MV-4-11 (cell line): Measurements from ENCODE around the gene LRRC30.
"Not testable (repeated sequence)": the region's sequence is repeated elsewhere in the genome, so short reads cannot be mapped to it uniquely, and the experiment has no call there.

Experiments
- DNase-seq: peaks from one replicate; lab custom pipeline; 2025; lab: John Stamatoyannopoulos, UW

The LRRC30 gene

DNA sequence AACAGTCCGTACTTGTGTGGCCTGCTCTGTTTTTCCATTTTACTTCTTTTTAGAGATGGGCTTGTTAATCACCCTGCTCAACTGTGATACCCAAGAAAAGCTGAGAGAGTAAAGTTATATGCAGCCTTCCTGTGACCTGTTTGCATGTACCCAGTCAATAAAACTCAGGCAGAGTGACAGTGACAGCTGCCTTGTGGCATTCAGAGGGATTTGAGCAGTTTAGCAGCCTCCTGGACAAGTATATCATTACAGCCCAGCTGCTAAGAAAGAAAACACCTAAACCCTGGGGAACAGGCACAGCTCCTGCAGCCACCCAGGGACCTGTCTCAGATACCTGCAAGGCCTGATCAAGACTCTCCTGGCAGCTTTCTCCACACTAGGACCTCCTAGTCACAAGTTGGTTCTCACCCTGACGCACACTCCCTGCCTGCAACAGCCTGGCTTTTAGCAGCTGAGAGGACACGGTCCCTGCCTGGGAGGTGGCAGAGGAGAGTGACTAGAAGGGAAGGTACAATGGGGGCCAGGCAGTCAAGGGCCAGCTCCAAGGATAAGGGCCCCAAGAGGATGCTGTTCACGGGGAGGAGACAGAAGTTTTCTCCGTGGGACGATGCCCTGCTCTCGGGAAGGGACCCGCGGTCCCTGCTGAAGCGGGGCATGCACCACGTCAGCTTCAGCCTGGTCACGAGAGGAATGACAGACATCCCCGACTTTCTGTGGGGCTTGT, at the start of gene LRRC30:
Gene LRRC30 (plus strand): TSS at position 464 of the 724 bp plus-strand sequence. CDS start 50 bp downstream, at position 514.
- no peak for DNase-seq

DNA sequence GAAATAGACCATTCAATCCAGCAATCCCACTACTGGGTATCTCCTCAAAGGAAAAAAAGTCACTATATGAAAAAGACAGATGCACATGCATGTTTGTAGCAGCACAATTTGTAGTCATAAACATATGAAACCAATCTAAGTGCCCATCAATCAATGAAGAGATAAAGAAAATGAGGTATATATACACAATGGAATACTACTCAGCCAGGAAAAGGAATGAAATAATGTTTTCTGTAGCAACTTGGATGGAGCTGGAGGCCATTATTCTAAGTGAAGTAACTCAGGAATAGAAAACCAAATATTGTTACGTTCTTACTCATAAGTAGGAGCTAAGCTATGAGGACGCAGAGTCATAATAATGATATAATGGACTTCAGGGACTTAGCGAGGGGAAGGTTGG, 45.2 kb upstream of the LRRC30 start:
- DNase-seq = no peak

DNA sequence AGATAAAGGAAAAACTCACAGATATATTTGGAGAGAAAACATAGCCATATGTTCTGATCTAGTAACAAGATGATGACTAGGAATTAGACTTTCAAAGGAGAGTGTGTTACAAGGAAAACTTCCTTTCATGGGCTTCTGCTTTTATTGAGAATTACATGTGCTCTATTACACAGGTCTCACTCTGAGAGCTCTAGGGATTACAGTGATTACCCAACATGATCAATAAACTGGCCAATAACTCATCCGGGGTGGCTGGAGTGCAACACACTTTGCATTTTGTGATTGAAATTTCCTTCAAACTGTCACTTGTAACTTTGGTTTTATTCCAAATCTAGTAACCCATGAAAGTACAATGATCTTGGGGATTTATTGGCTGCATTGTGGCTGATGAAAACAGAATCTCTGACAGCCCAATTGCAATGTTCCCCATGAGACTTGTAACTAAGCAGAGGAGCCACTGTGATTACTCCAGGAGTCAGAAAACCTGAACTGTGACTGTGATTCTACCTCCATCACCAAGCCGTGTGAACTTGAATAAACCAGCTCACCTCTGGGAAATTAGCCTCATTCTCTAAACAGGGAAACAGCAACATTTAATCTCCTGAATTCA, 40.2 kb upstream of the LRRC30 start:
- DNase-seq = no peak

DNA sequence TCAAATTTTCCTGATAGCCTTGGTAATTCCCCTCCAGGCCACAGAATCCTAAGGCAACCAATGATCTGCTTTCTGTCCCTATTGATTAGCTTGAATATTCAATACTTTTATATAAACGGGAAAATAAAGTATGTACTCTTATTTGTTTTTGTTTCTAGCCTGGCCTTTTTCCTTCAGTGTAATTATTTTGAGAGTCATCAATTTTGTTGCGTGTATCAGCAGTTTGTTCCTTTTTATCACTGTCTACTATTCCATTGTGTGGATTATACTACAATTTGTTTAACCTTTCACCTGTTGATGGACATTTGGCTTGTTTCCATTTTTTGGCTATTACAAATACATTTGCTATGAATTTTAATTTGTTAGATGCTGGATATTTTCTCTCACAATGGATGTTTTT, 39.2 kb upstream of the LRRC30 start:
- DNase-seq = no peak

DNA sequence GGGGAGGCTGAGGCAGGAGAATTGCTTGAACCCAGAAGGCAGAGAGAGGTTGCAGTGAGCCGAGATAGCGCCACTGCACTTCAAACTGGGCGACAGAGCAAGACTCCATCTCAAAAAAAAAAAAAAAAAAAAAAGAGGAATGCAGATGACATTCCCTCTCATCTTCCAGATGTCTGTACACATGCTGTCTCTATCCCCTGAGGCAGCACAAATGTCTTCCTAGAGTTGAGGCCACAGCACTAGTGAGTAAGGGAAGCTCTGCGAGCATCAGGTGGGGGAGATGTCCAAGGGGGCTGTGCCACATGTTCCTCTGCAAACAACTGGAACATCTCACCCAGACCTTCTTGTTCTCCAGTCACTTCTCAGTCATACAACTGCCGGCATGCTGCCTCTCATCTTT, 35.6 kb upstream of the LRRC30 start:
- no peak for DNase-seq

DNA sequence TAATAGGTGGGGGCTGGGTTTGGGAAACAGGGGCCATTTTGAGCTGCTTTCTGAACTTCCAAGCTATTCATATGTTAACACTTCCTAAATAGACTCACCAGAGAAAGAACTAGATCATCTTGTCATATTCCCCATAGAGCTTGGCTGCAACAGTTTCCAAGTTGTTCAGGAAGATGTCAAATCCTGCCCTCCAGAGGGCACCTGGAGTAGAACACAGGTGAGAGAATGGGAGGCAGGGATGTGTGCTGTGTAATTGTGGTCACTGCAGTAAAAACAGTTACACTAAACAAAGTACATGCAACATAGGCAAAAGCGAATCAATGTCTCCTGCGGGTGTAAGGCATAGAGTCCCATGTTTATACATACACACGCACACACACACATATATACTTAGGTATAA, 34.5 kb upstream of the LRRC30 start:
- DNase-seq = no peak

DNA sequence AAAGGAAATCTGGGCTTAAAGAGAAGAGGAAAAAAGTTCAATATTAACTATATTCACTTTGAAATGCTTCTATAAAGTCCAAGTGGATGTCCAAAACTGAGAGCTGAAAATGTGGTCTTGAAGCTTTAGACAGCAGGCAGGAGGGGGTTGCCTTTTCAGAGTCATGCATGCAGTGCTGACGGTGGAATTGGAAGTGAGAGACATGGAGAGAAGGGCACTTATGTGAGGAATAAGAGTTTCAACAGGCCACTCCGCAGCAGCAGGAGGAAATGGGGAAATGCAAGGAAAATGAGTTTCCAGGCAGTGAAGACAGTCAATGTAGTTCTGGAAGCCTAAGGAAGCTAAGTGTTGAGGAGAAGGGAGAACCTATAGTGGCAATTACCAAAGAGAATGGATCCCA, 33.0 kb upstream of the LRRC30 start:
- no peak for DNase-seq

DNA sequence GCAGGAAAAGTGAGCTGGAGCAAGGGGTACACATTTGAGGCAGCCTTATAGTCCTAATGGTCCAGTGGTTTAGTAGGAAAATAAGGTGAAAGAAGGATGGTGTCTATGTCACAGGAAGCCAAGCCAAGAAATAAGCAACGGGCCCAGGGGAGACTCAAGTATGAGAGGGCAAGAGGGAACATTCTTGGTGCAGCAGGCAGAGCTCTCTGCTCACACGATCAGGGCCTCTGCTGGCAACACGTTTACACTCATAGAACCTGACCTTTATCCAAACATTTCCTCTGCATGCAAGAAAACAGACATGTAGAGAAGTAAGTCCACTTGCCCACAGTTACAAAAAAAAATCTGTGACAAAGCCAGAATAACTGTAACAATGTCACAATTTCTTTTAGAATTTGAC, 32.6 kb upstream of the LRRC30 start:
- DNase-seq = no peak

DNA sequence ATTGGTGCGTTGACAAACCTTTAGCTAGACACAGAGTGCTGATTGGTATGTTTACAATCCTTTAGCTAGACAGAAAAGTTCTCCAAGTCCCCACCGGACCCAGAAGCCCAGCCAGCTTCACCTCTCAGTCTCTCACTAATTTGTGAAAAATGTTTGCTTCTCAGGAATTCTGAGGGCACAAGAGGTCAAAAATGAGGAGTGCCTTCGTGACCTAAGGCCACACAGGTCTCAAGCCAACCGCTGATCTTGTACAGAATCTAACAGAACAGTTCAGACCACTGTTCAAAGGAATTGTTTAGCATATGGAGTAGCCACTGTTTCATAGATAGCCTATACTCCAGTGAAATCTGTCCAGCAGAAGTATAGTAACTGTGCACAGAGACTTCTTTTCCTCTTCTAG, 29.8 kb upstream of the LRRC30 start:
- DNase-seq = no peak

DNA sequence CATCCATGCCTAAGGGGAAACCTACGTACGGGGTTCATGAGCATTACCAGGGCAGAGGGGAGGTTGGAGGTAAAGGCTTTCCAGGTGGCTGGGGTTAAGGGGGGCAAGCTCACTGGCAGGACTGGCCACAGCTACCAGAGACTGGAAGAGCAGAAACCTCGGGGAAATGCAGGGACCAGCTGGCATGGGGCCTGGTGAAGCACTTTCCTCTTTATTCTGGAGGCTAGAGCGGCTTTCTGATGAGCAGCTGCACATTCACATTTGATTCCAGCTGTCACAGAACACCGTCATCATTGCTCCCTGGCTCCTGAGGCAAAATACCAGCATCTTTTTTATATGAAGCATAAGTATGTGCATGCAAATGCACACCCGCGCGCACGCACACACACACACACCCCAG, 28.7 kb upstream of the LRRC30 start:
- DNase-seq = no peak

DNA sequence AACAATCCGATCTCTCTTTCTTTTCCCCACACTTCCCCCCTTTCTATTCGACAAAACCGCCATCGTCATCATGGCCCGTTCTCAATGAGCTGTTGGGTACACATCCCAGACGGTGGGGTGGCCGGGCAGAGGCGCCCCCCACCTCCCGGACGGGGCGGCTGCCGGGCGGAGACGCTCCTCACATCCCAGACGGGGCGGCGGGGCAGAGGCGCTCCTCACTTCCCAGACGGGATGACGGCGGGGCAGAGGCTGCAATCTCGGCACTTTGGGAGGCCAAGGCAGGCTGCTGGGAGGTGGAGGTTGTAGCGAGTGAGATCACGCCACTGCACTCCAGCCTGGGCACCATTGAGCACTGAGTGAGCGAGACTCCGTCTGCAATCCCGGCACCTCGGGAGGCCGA, 27.3 kb upstream of the LRRC30 start:
- DNase-seq = not testable (repeated sequence)

DNA sequence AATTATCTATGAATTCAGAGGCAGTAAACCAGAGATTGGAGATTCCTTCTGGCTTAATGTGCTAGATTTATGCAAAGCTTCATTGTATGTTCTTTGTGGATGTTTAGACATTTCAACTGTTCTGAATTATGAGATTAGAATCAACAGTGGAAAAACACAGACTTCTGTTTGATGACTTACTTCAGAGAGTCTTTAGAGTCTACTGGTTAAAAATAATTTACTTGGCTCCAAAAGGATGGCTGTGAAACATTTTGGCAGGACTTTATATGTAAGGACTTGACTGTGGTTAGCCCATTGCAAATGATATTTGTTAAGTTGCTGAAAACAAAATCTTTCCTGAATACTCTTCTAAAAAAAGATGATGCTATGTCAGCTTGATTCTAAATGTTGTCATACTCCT, 25.5 kb upstream of the LRRC30 start:
- no peak for DNase-seq

DNA sequence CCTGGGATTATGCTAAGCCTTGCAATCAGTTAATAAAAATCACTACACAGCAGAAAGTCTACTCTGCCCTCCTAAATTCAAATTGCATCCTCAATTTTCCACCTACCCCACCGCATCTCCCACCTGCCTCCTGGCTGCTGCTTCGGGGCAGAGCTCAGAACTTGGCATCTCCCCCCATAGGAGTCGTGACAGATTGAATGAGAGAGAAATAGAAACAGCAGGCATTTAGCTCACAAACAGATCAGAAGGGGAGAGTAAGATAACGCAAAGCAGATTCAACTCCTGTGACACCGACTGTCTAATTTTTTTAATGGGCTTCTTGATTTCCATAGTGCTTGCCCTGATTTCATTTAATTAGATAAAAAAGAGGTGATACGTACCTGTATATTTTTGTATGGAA, 24.7 kb upstream of the LRRC30 start:
- DNase-seq = no peak

DNA sequence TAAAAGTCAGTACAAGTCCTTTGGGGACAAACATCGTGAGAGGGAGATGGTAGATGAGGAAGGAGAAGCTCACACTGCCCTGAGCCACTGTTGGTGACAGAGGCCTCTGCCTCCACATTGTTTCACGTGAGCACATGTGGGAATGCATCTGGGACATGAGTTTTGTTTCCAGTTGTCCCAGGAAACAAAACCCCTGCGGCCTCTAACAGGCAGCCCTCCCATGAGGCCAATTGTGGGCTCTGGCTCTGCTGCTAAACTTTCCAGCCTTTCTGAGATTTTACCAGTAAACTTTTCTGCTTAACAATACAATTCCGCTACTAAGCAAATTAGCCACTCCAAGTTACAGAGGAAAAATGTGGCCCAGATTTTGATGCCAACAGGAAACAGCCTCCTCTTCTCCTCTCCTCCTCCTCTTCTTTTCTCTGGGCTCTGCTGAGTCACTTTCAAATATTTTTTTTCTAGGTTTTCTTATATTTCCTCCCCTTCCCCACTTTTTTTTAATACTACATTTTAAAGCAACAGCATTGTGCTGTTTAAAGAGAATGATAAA, 23.4 kb upstream of the LRRC30 start:
- no peak for DNase-seq

DNA sequence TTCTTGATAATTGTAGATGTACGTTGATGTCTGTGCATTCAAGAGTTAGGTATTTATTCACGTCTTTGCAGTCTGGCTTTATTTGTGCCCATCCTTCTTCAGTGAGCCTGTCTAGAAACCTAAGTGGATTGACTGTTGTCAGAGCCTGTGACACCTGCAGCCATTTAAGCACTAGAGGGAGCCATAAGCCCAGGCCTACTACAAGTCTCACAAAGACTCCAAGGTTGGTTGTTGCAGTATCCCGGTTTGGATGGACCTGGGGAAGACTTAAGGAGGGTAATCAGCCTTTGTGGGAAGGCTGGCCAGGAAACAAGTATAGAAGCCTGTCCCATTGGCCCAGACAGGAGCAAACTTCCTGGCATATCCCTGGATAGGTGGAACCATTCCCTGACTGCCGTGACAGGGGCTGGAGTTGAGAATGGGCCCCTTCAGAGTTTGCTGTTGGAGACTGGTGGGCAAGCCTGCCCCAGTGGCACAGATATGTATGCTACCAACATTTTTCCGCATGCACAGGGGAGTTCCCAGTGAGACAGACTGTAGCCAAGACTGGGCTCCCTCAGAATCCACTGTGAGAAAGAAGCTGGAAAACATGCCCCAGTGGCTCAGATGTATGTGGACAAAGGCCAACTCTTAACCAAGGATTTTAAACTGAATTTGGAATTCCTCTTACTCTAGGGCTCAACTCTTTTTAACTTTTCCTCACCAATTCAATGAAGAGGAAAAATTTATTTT, 9.3 kb upstream of the LRRC30 start:
- DNase-seq = peak; percentile 1

DNA sequence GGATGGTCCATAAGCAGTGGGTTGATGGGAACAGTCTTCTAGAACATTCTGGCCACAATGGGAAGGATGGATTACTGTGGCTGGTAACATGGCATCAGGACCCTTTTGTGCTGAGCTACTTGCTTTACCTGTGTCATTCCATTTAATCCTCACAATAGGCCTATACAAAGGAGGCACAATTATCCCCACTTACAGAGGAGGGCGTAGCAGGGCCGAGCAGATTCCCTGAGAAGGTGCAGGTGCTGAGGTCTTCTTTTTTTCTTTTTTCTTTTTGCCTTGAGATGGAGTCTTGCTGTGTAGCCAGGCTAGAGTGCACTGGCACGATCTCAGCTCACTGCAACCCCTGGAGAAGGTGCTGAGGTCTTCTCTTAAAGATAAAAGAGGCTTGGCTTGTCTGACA, 6.7 kb upstream of the LRRC30 start:
- no peak for DNase-seq

DNA sequence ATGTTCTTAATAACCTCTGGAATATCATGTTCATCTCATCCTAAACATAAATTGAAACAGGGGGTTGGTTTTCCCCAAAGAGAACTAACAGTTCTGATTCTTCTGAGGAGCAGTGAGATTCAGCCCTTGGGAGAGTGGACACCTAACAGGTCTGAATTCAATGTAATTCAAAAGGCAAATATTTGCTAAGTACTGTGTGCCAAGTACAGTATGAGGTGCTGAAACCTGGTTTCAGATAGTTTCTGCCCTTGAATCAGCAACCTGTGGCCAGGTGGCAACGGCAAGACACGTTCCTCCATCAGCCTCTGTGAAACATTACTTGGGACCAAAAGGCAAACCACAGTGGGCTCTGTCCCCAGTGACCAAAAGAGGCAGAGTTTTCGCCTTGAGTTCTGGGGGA, 1.3 kb downstream of the LRRC30 start:
- DNase-seq = no peak

DNA sequence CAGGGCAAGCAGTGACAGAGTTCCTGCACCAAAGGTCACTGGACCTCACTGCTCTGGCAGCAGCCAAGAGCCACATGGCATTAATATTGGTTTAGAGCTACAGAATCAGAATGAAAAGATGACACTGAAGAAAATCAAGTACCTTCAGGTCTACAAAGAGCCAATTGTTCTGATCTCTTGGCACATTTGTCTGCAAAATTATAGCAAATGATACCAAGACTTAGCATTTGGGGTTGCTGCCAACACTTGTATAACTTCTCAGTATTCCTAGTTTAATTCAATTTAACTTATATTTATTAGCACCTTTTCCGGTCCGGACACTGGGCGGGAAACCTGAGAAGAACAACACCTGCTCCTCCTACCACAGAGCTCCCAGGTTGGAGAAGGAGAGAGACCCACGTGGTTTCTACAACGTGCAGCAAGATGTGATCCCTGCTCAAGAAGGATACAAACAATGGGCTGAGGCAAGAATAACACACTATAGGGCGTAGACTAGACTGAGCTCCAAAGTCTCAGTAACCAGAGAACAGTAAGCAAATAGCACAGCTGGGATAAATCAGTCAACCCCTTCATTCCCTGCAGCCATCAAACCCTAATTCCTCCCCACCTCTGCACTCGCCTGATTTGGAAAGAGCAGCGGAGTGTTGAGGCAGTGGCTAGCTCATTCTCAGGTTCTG, 2.4 kb downstream of the LRRC30 start:
- no peak for DNase-seq

DNA sequence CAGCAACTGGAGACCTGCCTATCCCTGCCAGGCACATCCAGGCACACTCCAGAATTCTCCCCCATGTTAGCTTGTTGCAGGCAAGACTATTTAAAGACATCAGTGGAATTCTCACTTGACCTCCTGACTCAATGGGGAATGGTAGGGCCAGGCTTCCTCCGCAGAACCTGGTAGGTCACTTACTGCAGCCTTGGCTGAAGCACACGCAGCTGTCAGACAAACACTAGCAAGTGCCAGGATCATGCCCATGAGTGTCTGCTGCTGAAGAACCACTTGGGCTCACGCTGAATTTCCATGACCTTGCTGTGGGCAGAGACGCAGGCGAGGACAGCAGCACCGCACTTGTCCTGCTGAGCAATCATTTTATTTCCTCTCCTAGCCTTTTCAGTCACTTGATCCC, 3.2 kb downstream of the LRRC30 start:
- DNase-seq = no peak

DNA sequence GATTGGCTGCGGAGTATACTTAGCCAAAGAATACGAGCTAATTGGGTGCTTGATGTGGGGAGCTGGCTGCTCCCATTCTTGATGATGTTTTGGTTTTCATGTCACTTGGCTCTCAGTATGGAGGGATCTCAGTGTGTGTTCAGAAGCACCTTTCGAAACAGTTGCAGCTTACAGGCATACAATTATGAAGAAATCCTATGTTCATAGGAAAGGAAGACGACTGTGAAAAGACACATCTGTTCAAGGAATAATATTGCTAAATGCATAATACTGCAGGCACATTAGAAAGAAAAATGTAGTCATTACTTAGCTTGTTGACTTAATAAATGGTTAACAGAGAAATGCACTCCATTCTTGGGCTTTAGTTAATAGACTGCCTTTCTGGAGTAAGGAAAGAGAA, 4.1 kb downstream of the LRRC30 start:
- no peak for DNase-seq

DNA sequence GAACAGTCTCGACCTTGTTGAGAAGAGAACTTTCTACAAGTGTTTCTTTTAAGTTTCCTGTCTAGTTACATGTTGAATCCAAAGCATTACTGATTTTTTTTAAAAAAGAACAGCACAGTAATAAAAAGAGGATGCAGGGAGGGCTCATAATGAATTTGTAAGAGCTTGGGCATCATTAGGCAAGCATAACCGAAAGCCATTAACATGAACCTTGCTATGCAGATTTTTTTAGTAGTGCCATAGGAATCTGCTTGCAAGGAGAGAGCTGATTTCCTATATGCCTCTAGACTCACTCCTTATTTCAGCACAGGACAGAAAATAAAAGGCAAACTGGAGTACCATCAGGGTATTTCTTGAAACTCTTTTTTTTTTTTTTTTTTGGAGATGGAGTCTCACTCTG, 5.2 kb downstream of the LRRC30 start:
- DNase-seq = no peak

DNA sequence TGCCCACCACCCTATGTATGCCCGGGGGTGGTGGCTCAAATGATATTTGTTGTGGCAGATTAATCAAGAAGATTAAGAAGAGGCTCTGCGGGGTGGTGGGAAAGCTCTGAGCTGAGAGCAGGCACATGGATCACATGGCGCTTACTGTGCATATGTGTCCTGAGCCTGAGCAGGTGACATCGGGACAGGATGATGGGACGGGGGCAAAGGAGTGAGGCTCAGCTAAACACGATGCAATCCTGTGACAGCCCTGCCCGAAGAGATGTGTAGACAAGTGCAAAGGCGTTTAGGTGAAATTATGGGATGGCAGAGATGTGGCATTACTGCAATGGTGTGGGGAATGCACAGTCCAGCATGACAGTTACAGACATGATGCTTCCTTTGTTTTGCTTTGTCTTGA, 6.0 kb downstream of the LRRC30 start:
- no peak for DNase-seq
